NCI-H460 (cell line): ENCODE data around the gene PGAM5. TPM values are rescaled to one million over a fixed set of nuclear protein-coding genes. Genes with fewer than 3 reads are reported as not detected.

ENCODE experiments used
- small RNA-seq, 2 experiments: library from RNA; depleted of rRNA; stranded (forward); fragments of <200 nt; gene quantifications; one replicate each; pipeline ENCODE3, GENCODE V24; 2014
- total RNA-seq: library from RNA; depleted of rRNA; stranded (reverse); fragments of >200 nt; shearing (Covaris generic); gene quantifications from 2 replicates; pipeline ENCODE4 v1.2.3, GENCODE V29; 2014; rRNA removed

PGAM5 gene
- total RNA-seq, 1 experiment from 2014 or later: 72.9 TPM

Small RNAs within 50 kb of the gene (small RNA-seq; reads per million reads assigned to genes)
- 0.02 to 0.06 reads per million in 2 experiments for gene RNA5SP379

Other genes with a start within 250 kb of the PGAM5 start
- gene FBRSL1, start 220.7 kb upstream of the PGAM5 start, total RNA-seq: 18.2 and 26.6 TPM in 2 replicates
- not detected in 2 replicates for gene LRCOL1, start 100.3 kb upstream of the PGAM5 start, total RNA-seq
- gene P2RX2, start 92.1 kb upstream of the PGAM5 start, total RNA-seq: not detected in 2 replicates
- gene POLE, start 23.5 kb upstream of the PGAM5 start, total RNA-seq: 23.6 and 25.6 TPM in 2 replicates
- gene PXMP2, start 23.3 kb upstream of the PGAM5 start, total RNA-seq: 22.5 and 27.3 TPM in 2 replicates
- 39.1 and 39.4 TPM in 2 replicates for gene ANKLE2, start 51.0 kb downstream of the PGAM5 start, total RNA-seq
- 45.3 and 47.5 TPM in 2 replicates for gene GOLGA3, start 118.0 kb downstream of the PGAM5 start, total RNA-seq
- gene CHFR, start 176.8 kb downstream of the PGAM5 start, total RNA-seq: 17.3 and 20.7 TPM in 2 replicates
- gene ZNF605, start 245.5 kb downstream of the PGAM5 start, total RNA-seq: 12.6 and 17.3 TPM in 2 replicates